Right kidney (tissue), 9 donors: ENCODE data around the gene FMC1.
"Not testable (repeated sequence)": the region's sequence is repeated elsewhere in the genome, so short reads cannot be mapped to it uniquely, and the experiment has no call there.

Experiments
- DNase-seq: peaks from one replicate; pipeline ENCODE4 v3.0.0-alpha.2; 2016
- long read RNA-seq, 8 donors: transcript quantifications; one replicate each; lab custom pipeline, GENCODE V29; 2026

The FMC1 gene, protein sequence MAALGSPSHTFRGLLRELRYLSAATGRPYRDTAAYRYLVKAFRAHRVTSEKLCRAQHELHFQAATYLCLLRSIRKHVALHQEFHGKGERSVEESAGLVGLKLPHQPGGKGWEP
- long read RNA-seq, donor 1, transcript FMC1-201 (2 exons, 1,210 nt) = major isoform, 130 of 199 reads
- long read RNA-seq, donor 1, transcript FMC1-203 (2 exons, 460 nt) = minor isoform, 7 of 199 reads
- long read RNA-seq, donor 1, partial matches to known transcripts = 62 of 199 reads
- long read RNA-seq, donor 1, other reads (novel, unspliced or antisense) = 0 of 199 reads
- long read RNA-seq, donor 2, transcript FMC1-201 (2 exons, 1,210 nt) = major isoform, 83 of 127 reads
- long read RNA-seq, donor 2, transcript FMC1-203 (2 exons, 460 nt) = minor isoform, 8 of 127 reads
- long read RNA-seq, donor 2, partial matches to known transcripts = 36 of 127 reads
- long read RNA-seq, donor 2, other reads (novel, unspliced or antisense) = 0 of 127 reads
- long read RNA-seq, donor 3, transcript FMC1-201 (2 exons, 1,210 nt) = major isoform, 39 of 40 reads
- long read RNA-seq, donor 3, partial matches to known transcripts = 0 of 40 reads
- long read RNA-seq, donor 3, other reads (novel, unspliced or antisense) = 0 of 40 reads
- long read RNA-seq, donor 4, transcript FMC1-201 (2 exons, 1,210 nt) = major isoform, 68 of 70 reads
- long read RNA-seq, donor 4, partial matches to known transcripts = 0 of 70 reads
- long read RNA-seq, donor 4, other reads (novel, unspliced or antisense) = 0 of 70 reads
- long read RNA-seq, donor 5, transcript FMC1-201 (2 exons, 1,210 nt) = major isoform, 89 of 92 reads
- long read RNA-seq, donor 5, partial matches to known transcripts = 0 of 92 reads
- long read RNA-seq, donor 5, other reads (novel, unspliced or antisense) = 0 of 92 reads
- long read RNA-seq, donor 6, transcript FMC1-201 (2 exons, 1,210 nt) = major isoform, 59 of 61 reads
- long read RNA-seq, donor 6, partial matches to known transcripts = 0 of 61 reads
- long read RNA-seq, donor 6, other reads (novel, unspliced or antisense) = 0 of 61 reads
- long read RNA-seq, donor 7, transcript FMC1-201 (2 exons, 1,210 nt) = major isoform, 123 of 132 reads
- long read RNA-seq, donor 7, transcript FMC1-203 (2 exons, 460 nt) = minor isoform, 7 of 132 reads
- long read RNA-seq, donor 7, partial matches to known transcripts = 0 of 132 reads
- long read RNA-seq, donor 7, other reads (novel, unspliced or antisense) = 0 of 132 reads
- long read RNA-seq, donor 8, transcript FMC1-203 (2 exons, 460 nt) = minor isoform, 6 of 100 reads
- long read RNA-seq, donor 8, transcript FMC1-201 (2 exons, 1,210 nt) = major isoform, 94 of 100 reads
- long read RNA-seq, donor 8, partial matches to known transcripts = 0 of 100 reads
- long read RNA-seq, donor 8, other reads (novel, unspliced or antisense) = 0 of 100 reads

DNA sequence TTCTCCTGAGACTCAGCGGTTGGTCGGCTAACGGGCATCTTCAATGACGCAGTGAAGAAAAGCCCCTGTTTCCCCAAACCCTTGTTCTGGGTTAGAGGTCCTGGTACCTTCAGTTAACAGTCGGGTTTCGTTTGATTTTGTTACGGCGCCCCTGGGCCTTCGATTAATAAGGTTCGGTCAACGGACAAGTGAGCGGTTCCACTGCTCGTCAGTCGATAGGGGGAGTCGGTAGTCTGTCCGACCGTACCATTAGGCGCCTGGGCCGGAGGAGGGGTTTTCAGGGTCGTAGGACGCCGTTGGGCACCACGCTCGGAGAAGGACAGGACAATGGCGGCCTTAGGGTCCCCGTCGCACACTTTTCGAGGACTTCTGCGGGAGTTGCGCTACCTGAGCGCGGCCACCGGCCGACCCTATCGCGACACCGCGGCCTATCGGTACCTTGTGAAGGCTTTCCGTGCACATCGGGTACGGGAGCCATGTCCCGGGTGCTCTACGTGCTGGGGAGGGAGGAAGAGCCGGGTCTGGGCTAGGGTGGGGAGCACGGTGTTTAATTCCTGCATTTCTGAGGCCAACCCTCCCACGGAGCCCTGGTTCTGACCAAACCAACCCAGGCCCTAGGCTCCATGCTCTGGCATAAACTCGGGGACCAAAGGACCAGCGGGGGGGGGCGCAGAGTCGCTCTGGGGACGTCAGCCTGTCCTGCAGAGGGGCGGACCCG, at the start of gene FMC1:
Gene FMC1 (plus strand): TSS at position 280 of the 718 bp plus-strand sequence. CDS start 48 bp downstream, at position 328.
- DNase-seq = peak; percentile 98

DNA sequence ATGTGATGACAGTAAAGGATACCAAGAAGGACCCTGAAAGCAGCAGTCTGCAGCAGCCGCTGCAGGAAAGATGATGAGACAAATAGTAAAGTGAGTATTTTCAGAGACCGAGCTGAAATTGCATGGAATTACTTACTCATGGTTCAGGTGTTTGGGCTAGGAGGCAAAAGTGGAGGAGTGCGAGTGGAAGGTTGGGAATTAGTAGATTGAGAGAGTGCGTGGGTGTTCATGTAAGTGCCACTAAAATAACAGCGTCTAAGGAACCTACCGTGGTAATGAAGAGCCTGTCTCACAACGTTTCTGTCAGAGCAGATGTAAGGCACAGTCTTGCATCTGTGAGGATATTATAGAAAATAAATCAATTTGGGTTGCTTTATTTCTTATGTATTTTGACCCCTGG, 48.3 kb upstream of the FMC1 start:
- no peak for DNase-seq

DNA sequence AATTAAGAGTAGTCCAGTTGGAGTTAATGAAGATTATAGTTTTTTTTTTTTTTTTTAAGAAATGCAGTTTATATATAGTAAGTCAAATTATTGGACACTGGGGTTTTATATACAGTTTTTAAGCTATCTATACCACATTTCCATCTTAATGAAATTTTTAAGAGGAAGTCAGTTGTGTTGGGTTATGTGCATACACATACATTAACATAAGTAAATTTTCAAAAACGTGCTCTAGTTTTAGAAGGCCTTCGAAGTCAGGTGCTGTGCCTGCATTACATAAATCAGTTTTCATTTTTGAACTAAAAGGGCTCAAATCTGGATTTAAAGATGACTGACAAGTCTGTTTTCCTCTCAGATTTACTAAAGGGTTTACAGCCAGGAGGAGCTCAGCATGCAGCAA, 47.6 kb upstream of the FMC1 start:
- no peak for DNase-seq

DNA sequence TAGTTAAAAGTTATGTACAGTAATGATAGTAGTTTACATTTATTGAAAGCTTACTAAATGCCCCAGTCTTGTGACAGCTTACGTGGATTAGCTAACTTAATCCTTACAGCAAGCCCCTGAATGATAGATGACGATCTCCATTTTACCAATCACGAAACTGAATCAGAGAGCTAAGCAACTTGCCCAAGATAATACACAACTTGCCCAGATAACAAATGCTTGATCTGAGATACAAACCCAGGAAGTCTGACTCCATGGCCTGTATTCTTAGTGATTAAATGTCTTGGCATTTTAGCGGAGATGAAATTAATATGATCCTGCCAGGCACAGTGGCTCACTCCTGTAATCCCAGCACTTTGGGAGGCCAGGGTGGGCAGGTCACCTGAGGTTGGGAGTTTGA, 46.9 kb upstream of the FMC1 start:
- no peak for DNase-seq

DNA sequence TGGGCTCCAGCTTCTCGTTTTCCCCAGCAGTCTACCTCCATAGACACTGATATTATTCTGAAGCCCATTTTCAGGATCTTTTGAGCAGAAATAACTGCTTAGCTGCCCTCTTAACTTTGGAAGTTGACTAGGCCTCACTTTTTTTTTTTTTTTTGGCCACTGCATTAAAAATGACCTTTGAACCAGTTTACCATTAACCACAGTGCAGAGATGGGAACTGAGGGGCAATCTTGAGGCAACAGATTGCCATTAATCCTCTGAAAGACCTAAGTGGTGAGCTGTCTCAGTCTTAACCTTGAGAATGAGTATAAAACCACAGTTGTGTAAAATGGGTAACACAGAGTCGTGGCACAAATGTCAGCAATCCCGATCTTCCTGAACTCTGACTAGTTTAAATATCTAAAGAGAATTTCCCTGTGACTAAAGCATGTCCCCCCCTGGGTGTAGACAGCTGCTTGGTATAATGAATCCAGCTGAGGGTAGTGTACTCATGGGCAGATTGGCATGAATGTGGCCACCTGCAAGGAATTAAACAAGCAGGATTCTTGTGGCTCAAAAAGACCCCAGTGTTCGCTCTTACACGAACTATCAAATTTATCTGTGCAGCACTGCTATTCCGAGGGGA, 46.1 kb upstream of the FMC1 start:
- DNase-seq = no peak

DNA sequence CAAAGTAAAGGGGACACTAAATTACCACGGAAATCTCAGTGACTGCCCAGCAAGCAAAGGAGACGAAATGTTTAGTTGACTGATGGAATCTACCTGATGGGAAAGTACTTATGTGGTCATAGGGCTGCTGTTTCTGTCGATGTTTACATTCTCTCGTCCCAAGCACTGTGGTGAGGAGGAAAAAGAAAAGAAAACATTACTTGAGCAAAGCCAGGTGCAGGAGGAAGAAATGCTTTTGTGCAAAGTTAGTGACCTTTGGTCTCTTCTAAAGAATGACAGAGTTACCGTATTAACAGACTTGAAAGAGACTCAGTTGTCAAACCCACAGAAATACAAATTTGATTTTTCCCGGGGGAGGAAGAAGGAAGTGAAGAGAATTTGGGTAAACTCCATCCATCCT, 43.3 kb upstream of the FMC1 start:
- no peak for DNase-seq

DNA sequence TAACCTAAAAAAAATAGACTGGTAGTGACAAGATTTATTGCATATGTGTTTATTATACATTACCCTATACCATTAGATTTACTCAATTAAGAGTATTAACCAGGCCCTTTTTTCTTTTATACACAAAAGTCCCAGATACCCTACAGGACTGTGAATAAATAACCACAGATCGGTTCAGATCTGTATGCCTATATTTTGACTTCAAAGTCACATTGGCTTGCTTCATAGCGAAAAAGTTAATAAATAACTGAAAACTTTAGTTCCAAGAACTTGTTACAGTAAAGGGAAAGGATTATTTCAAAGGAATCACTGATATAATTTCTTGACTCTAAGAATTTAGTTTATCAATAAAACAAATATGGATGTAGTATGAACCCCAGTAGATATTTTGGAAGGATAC, 41.8 kb upstream of the FMC1 start:
- no peak for DNase-seq

DNA sequence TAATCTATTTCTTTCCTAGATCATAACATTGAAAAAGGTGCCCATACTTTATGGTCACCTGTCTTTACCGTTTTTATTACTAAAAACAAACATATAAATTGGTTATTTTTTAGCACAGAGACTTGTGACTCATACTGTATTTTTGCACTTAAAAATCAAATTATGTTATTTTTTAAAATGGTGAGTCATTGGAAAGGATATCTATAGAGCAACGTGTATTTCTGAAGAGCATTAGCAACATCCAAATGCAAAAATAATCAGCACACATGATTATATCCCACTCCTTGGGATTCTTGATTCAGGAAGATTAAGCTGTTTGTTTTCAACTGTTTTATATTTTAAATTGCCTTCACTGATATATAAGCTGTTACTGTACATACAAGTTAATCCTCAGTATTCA, 40.7 kb upstream of the FMC1 start:
- DNase-seq = no peak

DNA sequence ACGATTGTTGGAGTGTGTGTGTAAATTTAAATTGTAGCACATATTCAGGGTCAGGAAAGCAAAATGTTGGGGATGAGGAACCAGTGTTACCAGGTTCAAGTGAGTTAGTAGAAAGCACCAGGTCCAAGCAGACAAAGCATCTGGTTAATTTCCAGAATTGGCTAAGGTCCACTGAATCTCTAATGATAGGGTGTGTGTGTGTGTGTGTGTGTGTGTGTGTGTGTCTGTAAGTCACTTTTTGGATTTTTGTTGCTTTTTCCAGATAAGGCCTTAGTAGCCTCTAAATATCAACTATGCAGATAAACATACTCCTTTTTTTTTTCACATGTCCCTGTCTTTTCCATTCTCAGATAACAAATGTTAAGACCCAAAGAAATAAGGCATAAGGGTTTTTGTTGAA, 36.6 kb upstream of the FMC1 start:
- no peak for DNase-seq

DNA sequence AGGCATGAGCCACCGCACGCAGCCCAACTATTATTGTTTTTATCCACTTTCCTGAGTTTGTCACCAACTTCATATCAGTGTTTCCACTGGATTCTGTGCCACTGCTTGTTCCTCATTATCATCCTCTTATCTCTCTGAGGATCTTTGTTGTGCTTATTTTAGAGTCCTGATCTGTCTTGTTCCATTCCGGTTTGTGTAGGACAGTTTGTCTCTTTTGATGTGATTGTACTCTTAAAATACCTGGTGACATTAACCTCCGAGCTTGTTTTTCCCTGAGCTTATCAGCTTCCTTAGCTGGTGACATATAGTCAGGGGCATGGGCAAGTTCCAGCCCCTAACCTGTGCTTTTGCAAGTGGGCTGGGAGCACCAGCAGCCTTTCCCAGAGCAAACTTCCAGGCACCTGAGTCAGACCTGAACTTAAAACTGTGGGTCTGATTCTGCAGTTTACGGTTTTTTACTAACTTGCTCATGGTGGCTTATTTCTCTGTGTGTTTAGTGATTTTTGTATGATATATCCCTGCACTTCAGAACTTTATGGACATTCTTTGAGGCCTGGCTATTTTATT, 23.1 kb upstream of the FMC1 start:
- no peak for DNase-seq

DNA sequence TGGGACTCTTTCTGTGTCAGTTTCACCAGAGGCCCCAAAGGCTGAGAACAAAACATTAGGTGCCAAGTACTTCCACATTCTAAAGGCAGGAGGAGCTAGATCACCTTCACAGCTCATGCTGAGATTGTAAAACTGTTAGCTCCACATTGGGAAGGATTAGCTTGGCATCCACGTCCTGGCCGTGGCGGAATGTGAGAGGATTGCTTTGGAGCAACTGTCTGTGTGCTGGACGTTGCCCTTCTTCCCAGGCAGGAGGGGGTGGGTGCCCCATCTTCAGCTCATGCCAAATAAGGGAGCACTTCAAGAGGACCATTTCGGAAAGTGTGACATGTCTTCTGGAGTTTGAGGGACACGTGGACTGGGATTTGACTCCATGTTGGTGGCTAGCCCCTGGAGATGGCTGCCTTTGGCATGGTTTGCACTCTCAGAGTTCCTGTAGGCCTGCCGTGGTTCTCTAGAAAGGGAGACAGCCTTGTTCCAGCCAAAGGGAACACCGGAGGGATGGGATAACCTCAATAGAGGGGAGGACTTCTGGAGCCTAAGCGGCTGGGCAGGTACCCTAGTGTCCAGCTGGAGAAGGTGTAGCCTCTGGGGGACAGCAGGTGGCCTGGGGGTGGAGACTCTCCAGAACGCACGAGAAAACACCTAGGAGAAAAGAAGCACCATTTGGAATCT, 19.9 kb upstream of the FMC1 start:
- DNase-seq = no peak

DNA sequence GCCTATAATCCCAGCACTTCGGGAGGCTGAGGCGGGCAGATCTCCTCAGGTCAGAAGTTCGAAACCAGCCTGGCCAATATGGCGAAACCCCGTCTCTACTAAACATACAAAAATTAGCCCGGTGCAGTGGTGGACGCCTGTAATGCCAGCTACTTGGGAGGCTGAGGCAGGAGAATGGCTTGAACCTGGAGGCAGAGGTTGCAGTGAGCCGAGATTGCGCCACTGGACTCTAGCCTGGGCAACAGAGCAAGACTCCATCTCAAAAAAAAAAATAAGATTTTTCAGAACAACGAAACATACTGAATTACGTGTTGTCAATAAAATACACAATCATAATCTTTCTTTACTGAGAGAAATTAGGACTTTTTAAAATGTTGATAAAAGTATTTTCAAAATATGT, 16.4 kb upstream of the FMC1 start:
- not testable (repeated sequence) for DNase-seq

DNA sequence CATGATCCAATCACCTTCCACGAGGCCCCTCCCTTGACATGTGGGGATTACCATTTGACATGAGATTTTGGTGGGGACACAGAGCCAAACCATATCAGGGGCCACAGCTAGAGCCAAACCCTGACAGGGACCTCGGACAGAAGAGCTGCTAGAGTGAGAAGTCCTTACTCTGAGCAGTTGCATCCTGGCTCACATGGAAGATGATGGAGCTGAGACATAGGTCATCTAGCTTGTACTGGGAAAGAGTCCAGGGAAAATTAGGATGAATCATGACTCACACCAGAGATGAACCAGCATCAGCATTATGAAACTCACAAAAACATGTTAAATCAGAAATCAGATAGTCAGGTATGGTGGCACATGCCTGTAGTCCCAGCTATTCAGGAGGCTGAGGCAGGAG, 12.8 kb upstream of the FMC1 start:
- no peak for DNase-seq

DNA sequence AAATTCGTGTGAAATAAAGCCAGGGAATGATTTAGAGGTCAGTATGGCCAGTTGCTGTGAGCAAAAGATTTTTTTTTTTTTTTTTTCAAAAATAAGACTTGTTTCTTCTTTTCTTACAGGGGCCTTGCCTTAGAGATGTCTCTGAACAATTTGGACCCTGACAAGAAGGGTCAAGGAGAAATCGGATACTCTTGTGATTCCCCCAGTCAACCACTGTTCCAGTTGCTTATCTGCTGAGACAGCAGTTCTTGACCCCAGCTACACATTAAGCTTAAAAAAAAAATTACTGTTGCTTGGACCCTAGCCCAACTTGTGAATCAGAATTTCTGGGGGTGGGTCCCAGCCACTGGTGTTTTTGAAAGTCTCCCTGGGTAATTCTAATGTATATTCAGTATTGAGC, 12.0 kb upstream of the FMC1 start:
- DNase-seq = no peak

DNA sequence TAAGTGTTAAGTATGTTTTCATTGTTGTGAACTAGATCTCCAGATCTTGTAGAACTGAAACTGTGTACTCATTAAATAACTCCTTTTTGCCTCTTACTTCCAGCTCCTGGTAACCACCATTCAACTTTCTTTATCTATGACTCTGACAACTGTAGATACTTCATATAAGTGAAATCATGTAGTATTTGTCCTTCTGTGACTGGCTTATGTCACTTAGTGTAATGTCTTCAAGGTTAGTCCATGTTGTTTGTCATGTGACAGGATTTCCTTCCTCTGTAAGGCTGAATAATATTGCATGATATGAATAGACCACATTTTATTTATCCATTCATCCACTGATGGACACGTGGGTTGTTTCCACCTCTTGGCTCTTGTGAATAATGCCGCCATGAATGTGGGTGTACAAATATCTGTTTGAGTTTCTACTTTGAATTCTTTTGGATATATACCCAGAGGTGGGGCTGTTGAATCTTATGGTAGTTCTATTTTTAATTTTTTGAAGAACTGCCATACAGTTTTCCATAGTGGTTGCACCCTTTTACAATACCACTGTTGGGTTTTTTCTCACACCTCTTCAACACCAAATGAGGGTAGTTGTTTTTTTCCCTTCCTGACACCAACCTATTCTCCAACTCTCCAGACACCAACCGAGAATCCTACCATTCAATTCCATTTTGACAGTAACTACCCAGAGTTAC, 10.7 kb upstream of the FMC1 start:
- DNase-seq = no peak

DNA sequence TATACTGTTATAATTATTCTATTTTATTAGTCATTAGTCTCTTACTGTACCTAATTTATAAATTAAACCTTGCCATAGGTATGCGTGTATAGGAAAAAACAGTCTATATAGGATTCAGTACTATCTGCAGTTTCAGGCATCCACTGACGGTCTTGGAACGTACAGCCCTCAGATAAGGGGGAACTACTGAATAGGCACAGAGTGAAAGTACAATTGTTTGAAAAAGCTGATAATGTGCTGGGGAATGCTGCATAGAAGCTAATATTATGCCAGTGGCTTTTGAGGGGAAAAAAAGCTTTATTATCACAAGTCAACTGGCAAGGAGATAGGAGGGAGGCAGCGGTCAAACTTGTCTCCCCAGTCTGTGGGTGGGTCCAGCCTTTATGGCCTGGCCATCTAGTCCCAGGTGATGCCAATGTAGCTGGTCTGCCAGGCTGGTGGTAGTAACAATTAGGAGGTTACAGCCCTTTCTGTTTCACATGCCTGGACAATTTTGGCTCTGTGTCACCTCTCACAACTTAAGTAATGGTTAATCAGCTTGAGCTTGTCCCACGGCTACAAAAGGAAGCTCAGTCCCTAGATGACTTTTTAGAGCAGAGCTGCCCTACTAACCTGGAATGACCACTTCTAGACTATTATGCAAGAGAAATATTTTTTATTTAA, 8.3 kb upstream of the FMC1 start:
- no peak for DNase-seq

DNA sequence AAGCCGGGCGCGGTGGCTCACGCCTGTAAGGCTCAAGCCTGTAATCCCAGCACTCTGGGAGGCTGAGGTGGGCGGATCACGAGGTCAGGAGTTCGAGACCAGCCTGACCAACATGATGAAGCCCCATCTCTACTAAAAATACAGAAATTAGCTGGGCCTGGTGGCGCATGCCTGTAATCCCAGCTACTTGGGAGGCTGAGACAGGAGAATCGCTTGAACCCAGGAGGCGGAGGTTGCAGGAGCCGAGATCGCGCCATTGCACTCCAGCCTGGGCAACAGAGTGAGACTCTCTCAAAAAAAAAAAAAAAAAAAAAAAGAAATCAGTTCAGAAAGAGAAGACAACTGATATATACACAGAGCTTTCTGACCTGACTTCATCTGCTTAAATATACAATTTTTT, 7.7 kb upstream of the FMC1 start:
- DNase-seq = not testable (repeated sequence)

DNA sequence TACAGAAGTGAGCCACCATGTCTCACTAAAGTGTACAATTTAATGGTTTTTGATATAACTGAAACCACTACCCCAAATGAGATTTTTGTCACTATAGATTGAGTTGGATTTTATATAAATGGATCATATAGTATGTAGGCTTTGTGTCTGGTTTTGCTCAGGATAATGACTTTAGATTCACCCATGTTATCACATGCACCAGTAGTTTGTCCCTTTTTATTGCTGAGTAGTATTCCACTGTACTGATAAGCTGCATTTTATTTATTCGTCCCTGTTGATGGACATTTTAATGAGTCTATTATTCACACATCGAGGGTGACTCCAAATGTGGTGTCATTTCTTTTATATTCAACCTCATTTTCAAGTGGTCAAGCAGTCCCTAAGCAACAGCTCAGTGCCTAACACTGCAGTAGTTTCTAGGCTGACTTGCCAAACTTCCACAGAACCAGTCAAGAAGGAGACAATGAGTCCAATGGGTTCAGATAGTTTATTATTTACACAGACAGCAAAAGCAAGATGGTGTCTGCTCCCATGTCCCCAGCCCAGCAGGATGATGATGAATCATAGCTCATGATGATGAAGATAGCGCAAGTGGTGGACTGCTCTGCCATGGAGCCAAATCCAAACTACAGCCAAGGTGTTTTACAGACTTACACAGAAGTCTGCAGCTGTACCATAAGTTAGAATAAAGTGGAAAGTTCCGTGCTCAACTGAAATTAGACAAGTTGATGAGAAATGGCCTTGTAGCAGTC, 6.6 kb upstream of the FMC1 start:
- no peak for DNase-seq
